ENCODE measurements around the gene C1orf167. TPM values are rescaled to one million over a fixed set of nuclear protein-coding genes. Genes with fewer than 3 reads are reported as not detected.

C1orf167 gene
- polyA plus RNA-seq, 1 donor, result 12.1 TPM

GRCh38 chr1:11833497-11833896 lies 71.5 kb downstream of the C1orf167 start:
- no peak for DNase-seq (ENCODE audit: low read depth)

- no peak for DNase-seq (ENCODE audit: low read depth)
Measured at GRCh38 chr1:11833900-11834299, 71.9 kb downstream of the C1orf167 start.

- no peak for DNase-seq (ENCODE audit: low read depth)
Measured at GRCh38 chr1:11835441-11836225, 73.6 kb downstream of the C1orf167 start.

DNA sequence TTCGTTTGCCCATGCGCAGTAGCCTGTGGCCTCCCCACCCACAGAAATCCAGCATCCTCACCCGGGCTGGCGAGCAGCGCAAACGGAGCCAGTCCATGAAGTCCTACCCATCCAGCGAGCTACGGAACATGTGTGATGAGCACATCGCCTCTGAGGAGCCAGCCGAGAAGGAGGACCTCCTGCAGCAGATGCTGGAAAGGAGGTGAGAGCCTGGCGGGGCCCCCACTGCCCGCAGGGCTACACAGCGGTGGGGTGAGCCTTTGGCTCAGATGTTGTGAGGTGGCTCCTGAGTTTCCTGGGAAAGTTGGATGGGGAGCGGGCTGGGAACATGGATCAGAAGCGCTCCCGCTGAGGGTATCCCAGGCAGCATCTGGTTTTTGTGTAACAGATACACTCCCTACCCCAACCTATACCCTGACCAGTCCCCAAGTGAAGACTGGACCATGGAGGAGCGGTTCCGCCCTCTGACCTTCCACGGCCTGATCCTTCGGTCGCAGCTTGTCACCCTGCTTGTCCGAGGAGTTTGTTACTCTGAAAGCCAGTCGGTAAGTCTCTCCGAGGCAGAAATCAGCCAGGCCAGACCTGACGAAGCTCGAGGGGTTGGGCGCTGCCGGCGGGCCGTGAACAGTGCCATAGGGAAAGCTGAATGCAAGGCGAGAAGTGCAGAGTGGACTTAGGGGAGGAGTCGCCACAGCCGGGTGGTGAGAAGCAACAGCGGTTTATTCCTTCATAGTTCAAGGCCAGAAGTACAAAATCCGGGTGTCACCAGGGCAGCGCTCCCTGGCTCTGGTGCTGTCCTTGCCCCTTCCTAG lies 75.2 kb downstream of the C1orf167 start:
- no peak for DNase-seq (ENCODE audit: low read depth)

- DNase-seq (ENCODE audit: low read depth), result no peak
Measured at GRCh38 chr1:11837767-11838348, 75.9 kb downstream of the C1orf167 start.

GRCh38 chr1:11838349-11839272 lies 76.6 kb downstream of the C1orf167 start:
- peak; percentile 25 for DNase-seq (ENCODE audit: low read depth)

Other genes starting within 250 kb of the C1orf167 start
- gene FBXO2, start 107.8 kb upstream of the C1orf167 start, polyA plus RNA-seq (ENCODE audit: insufficient read length), result 0.32 TPM
- gene FBXO44, start 107.3 kb upstream of the C1orf167 start, polyA plus RNA-seq (ENCODE audit: insufficient read length), result 4.9 TPM
- gene FBXO6, start 98.0 kb upstream of the C1orf167 start, polyA plus RNA-seq (ENCODE audit: insufficient read length), result 2.9 TPM
- 27.2 TPM for gene MAD2L2, start 81.0 kb upstream of the C1orf167 start, polyA plus RNA-seq (ENCODE audit: insufficient read length)
- 0.37 TPM for gene DRAXIN, start 70.5 kb upstream of the C1orf167 start, polyA plus RNA-seq (ENCODE audit: insufficient read length)
- gene AGTRAP, start 26.1 kb upstream of the C1orf167 start, polyA plus RNA-seq (ENCODE audit: insufficient read length), result 18.2 TPM
- gene MTHFR, start 43.8 kb downstream of the C1orf167 start, polyA plus RNA-seq (ENCODE audit: insufficient read length), result 38.7 TPM
- gene CLCN6, start 44.0 kb downstream of the C1orf167 start, polyA plus RNA-seq (ENCODE audit: insufficient read length), result 13.0 TPM
- gene NPPA, start 85.6 kb downstream of the C1orf167 start, polyA plus RNA-seq (ENCODE audit: insufficient read length), result 2.1 TPM
- gene NPPB, start 96.8 kb downstream of the C1orf167 start, polyA plus RNA-seq (ENCODE audit: insufficient read length), result not detected
- gene KIAA2013, start 164.2 kb downstream of the C1orf167 start, polyA plus RNA-seq (ENCODE audit: insufficient read length), result 32.5 TPM
- gene PLOD1, start 172.5 kb downstream of the C1orf167 start, polyA plus RNA-seq (ENCODE audit: insufficient read length), result 146 TPM
- gene MFN2, start 218.3 kb downstream of the C1orf167 start, polyA plus RNA-seq (ENCODE audit: insufficient read length), result 74.4 TPM